Measurements from ENCODE around the gene RREB1. TPM values are rescaled to one million over a fixed set of nuclear protein-coding genes. Genes with fewer than 3 reads are reported as not detected.

RREB1 gene
- total RNA-seq, 5 donors from 2014 or later (not counting 1 experiment from before 2014, with no cell fraction given), result 38.1 to 50.1 (median 39.6) TPM

DNA sequence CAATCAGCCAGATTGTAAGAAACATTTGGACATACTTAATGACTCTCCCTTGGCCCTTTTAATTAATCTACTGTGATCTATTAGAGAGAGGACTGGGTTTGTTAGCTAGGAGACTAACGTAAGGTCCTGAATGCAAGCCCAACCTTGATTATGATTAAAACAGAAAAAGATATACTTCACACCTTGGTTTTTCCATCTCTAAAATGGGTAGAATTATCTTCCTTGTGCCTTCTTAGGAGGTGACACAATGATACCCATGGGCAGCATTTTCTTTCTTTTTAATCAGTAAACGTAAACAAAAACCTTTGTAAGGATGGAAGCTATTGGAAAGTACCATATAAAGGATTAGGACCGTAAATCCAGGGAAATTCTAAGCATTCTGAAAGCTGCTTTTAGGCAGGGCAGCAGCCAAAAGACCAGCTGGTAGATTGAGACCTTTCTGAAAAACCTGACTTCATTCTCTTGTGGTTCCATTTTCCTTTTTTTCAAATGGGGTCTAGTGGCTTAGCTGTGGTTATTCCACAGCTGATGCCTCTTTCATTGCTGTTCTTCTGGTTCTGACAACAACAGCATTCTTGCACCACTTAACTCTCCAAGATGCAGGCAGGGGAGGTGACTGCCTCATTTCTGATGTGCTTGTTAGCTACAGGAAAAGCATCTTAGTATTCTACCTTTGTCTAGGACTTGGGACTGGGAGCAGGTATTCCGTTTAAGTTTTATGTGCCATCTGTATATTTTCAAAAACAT lies 27.4 kb downstream of the RREB1 start:
- peak in 1 of 35 experiments; percentile 32 for DNase-seq
- peaks cover 9% of the 10 kb centered on the region for H3K36me3 Mint-ChIP-seq
- H3K27me3 Mint-ChIP-seq, result no peaks in the 10 kb centered on the region
- H3K27ac Mint-ChIP-seq, result peak overlapping the region; percentile 70 to 79
- no peaks in the 10 kb centered on the region for H3K36me3 ChIP-seq (ENCODE audit: control insufficient read depth in 2 of 2, extremely low read depth in 1 of 2, insufficient read depth in 1 of 2, low read length in 1 of 2)
- no peaks in the 10 kb centered on the region for H3K27me3 ChIP-seq (replicated peaks in 1 of 2; ENCODE audit: control insufficient read depth in 2 of 2, extremely low read depth in 1 of 2, insufficient read depth in 2 of 2, low read length in 1 of 2)
- no peaks in the 10 kb centered on the region for H3K9me3 ChIP-seq
- ChIA-PET POLR2A (interaction anchor here in 1 of 2 donors (0.6 to 1.3 kb wide), 4 partner anchors 21 to 548 kb away, joined by 3 to 5 read pairs (median 3); no protein-coding TSS in a partner anchor), CTCF (interaction anchor here in 1 of 2 donors (1.4 kb wide), 1 partner anchor 25 kb away, joined by 3 read pairs; no protein-coding TSS in a partner anchor)
- no peak overlapping the region for H3K4me3 Mint-ChIP-seq
- WGBS (ENCODE audit: insufficient coverage), result 83% methylated on average over 1 of the region's 4 CpGs
- H3K9me3 Mint-ChIP-seq, result no peaks in the 10 kb centered on the region
- no peak for ATAC-seq (replicated peaks in 1 of 4)
- H3K27ac ChIP-seq (ENCODE audit: low read length), result peak overlapping the region; percentile 6
- peaks cover 66 to 86% (median 81%) of the 10 kb centered on the region in 3 donors for H3K4me1 Mint-ChIP-seq
- no peak overlapping the region for H3K4me3 ChIP-seq (ENCODE audit: control insufficient read depth in 1 of 2, extremely low read depth in 1 of 2, low read length in 1 of 2)
- H3K4me1 ChIP-seq (ENCODE audit: control insufficient read depth in 1 of 2, extremely low read depth in 1 of 2, insufficient read depth in 2 of 2, low read length in 2 of 2), result peaks cover 30 to 66% of the 10 kb centered on the region in 2 experiments

DNA sequence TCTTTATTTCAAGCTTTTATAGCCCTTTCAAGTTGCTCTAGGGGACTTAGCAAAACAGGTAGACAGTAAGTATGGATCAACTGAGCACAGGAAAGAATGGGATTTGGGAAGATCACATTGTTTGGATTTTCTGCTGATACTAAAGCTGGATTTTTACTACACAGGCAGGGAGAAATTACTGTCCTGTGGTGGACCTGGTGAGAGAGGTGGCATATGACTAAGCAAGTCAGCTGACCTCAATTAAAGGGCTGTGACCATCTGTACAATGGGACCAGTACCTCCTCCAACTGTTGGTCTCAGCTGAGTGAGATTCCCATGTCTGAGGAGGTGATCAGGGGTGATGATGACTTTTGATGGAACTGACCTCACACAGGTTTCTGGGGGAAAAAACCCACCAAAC lies 28.0 kb downstream of the RREB1 start:
- peaks cover 7% of the 10 kb centered on the region for H3K36me3 Mint-ChIP-seq
- peak overlapping the region; percentile 70 to 79 for H3K27ac Mint-ChIP-seq
- Histone ChIP-seq H3K36me3 (ENCODE audit: control insufficient read depth in 2 of 2, extremely low read depth in 1 of 2, insufficient read depth in 1 of 2, low read length in 1 of 2) (no peaks in the 10 kb centered on the region), H3K27me3 (replicated peaks in 1 of 2; ENCODE audit: control insufficient read depth in 2 of 2, extremely low read depth in 1 of 2, insufficient read depth in 2 of 2, low read length in 1 of 2) (no peaks in the 10 kb centered on the region), H3K27ac (ENCODE audit: low read length) (peak overlapping the region; percentile 6), H3K9me3 (no peaks in the 10 kb centered on the region), H3K4me3 (ENCODE audit: control insufficient read depth in 1 of 2, extremely low read depth in 1 of 2, low read length in 1 of 2) (no peak overlapping the region), H3K4me1 (ENCODE audit: control insufficient read depth in 1 of 2, extremely low read depth in 1 of 2, insufficient read depth in 2 of 2, low read length in 2 of 2) (peaks cover 31 to 69% of the 10 kb centered on the region in 2 experiments)
- CTCF ChIA-PET, result interaction anchor here in 1 of 2 donors (0.6 to 1.4 kb wide), 2 partner anchors 24 to 25 kb away, joined by 3 read pairs; no protein-coding TSS in a partner anchor
- ATAC-seq (replicated peaks in 1 of 4), result no peak
- peaks cover 61 to 85% (median 82%) of the 10 kb centered on the region in 3 donors for H3K4me1 Mint-ChIP-seq
- DNase-seq, result no peak
- no peaks in the 10 kb centered on the region for H3K9me3 Mint-ChIP-seq
- no peaks in the 10 kb centered on the region for H3K27me3 Mint-ChIP-seq
- H3K4me3 Mint-ChIP-seq, result no peak overlapping the region
- POLR2A ChIA-PET, result interaction anchor here in 1 of 2 donors (0.6 to 1.3 kb wide), 4 partner anchors 22 to 549 kb away, joined by 3 to 5 read pairs (median 3); no protein-coding TSS in a partner anchor

DNA sequence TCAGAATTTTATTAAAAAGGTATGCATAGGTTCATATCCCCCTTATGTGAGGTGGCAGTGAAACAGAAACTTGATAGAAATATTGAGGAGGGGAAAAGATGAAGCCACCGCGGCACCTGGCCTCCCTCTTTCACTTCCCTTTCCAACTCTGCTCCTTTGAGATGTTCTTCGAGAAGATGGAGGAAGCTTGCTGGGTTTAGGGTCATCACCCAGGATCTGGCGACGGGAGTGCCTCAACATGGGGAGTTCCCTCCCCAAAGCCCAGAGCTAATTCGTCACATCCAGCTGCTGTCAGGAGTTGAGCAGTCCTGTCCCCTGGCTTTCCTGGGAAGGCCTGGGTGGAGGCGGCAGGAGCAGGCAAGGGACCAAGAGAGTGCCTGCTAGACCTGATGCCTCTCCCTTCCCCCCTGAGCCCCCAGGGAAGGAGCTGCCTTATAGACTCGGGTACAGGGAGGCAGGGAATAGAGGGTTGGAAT lies 29.1 kb downstream of the RREB1 start:
- 56% methylated on average over 5 of the region's 8 CpGs for WGBS (ENCODE audit: insufficient coverage)
- Mint-ChIP-seq H3K36me3 (peaks cover 7% of the 10 kb centered on the region), H3K4me3 (peak overlapping the region; percentile 70 to 77 (median 77)), H3K9me3 (no peaks in the 10 kb centered on the region), H3K4me1 (peaks cover 58 to 81% (median 79%) of the 10 kb centered on the region in 3 donors), H3K27me3 (no peaks in the 10 kb centered on the region), H3K27ac (peak overlapping the region; percentile 98 to 99)
- H3K4me3 ChIP-seq (ENCODE audit: control insufficient read depth in 1 of 2, extremely low read depth in 1 of 2, low read length in 1 of 2), result no peak overlapping the region
- peak overlapping the region; percentile 83 for H3K27ac ChIP-seq (ENCODE audit: low read length)
- peaks cover 39 to 69% of the 10 kb centered on the region in 2 experiments for H3K4me1 ChIP-seq (ENCODE audit: control insufficient read depth in 1 of 2, extremely low read depth in 1 of 2, insufficient read depth in 2 of 2, low read length in 2 of 2)
- ChIA-PET CTCF (interaction anchor here (0.7 to 1.9 kb wide), 3 partner anchors 13 to 50 kb away, joined by 4 to 7 read pairs (median 5); no protein-coding TSS in a partner anchor), POLR2A (interaction anchor here (0.5 to 1.8 kb wide), 4 partner anchors 22 to 73 kb away, joined by 3 to 15 read pairs (median 5); no protein-coding TSS in a partner anchor)
- DNase-seq, result no peak
- no peak for ATAC-seq (replicated peaks in 1 of 4)
- no peaks in the 10 kb centered on the region for H3K27me3 ChIP-seq (replicated peaks in 1 of 2; ENCODE audit: control insufficient read depth in 2 of 2, extremely low read depth in 1 of 2, insufficient read depth in 2 of 2, low read length in 1 of 2)
- no peaks in the 10 kb centered on the region for H3K36me3 ChIP-seq (ENCODE audit: control insufficient read depth in 2 of 2, extremely low read depth in 1 of 2, insufficient read depth in 1 of 2, low read length in 1 of 2)
- no peaks in the 10 kb centered on the region for H3K9me3 ChIP-seq

DNA sequence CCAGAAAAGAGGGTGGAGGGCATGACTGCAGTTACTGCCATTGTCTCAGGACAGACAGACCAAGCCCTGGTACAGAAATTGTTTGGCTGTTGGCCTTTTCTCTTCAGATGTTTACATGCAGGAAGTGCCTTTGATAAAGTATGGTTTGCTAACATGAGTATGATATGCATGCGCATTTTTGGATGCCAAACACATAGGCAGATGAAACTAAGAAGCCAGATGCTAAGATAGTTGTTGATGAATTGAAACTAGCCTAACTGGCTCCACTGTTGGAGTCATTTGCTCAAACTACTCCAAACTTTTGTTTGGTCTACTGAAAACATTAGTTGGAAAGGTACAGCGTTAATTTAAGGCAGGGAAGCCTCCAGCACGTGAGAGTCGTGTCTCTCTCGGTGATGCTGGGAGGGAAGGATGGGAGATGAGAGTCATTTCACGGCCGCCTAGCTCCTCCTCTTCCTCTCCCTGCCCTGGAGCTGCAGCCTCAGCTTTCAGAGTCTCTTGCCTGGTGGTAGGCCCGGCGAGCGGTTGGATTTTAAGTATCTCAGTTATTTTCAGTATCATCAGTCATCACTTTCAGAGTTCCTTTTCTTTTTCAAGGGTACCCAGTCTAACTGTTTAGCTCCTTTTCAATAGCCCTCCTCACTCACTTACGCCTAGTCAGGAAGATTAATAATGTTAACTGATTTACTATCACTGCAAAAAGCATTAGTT lies 29.7 kb downstream of the RREB1 start:
- Histone ChIP-seq H3K4me1 (ENCODE audit: control insufficient read depth in 1 of 2, extremely low read depth in 1 of 2, insufficient read depth in 2 of 2, low read length in 2 of 2) (peaks cover 44 to 65% of the 10 kb centered on the region in 2 experiments), H3K36me3 (ENCODE audit: control insufficient read depth in 2 of 2, extremely low read depth in 1 of 2, insufficient read depth in 1 of 2, low read length in 1 of 2) (no peaks in the 10 kb centered on the region), H3K27me3 (replicated peaks in 1 of 2; ENCODE audit: control insufficient read depth in 2 of 2, extremely low read depth in 1 of 2, insufficient read depth in 2 of 2, low read length in 1 of 2) (no peaks in the 10 kb centered on the region), H3K4me3 (ENCODE audit: control insufficient read depth in 1 of 2, extremely low read depth in 1 of 2, low read length in 1 of 2) (peak overlapping the region in 1 of 2 donors; percentile 31), H3K9me3 (no peaks in the 10 kb centered on the region), H3K27ac (ENCODE audit: low read length) (peak overlapping the region; percentile 83)
- Mint-ChIP-seq H3K4me1 (peaks cover 55 to 77% (median 74%) of the 10 kb centered on the region in 3 donors), H3K27me3 (no peaks in the 10 kb centered on the region), H3K4me3 (peak overlapping the region; percentile 70 to 77 (median 77)), H3K9me3 (no peaks in the 10 kb centered on the region), H3K27ac (peak overlapping the region; percentile 98 to 99), H3K36me3 (peaks cover 4% of the 10 kb centered on the region)
- ATAC-seq (replicated peaks in 1 of 4), result peak; percentile 67 to 75 (median 68)
- CTCF ChIA-PET, result interaction anchor here (0.7 to 1.9 kb wide), 6 partner anchors 8 to 64 kb away, joined by 4 to 7 read pairs (median 4); no protein-coding TSS in a partner anchor
- peak in 34 of 35 experiments; percentile 34 to 75 (median 54) for DNase-seq
- POLR2A ChIA-PET, result interaction anchor here (0.6 to 1.8 kb wide), 5 partner anchors 9 to 72 kb away, joined by 3 to 15 read pairs (median 6); no protein-coding TSS in a partner anchor
- 4% methylated on average over 4 of the region's 11 CpGs for WGBS (ENCODE audit: insufficient coverage)

DNA sequence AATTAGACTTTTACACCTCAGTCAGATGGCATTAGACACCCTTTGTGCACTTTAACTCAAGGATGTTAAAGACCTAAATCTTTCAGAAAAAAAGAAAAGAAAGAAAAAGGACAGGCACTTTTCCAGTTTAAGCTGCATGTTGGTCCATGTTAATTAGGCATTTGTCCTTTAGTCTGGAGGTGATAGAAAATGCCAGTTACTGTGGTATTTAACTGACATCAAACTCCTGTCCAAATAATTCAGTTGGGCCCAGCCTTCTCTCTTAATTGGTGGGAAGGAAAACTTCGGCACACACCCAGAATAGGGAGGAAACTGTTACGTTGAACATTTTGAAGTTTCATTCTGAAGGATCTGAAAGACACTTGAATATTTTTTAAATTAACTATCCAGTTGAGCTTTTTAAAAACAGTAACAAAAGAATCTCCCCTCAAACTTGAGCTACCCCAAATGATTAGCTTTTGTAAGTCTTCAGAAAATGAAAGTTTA lies 30.3 kb downstream of the RREB1 start:
- Histone ChIP-seq H3K9me3 (no peaks in the 10 kb centered on the region), H3K27ac (ENCODE audit: low read length) (peak overlapping the region; percentile 83), H3K4me3 (ENCODE audit: control insufficient read depth in 1 of 2, extremely low read depth in 1 of 2, low read length in 1 of 2) (no peak overlapping the region), H3K36me3 (ENCODE audit: control insufficient read depth in 2 of 2, extremely low read depth in 1 of 2, insufficient read depth in 1 of 2, low read length in 1 of 2) (no peaks in the 10 kb centered on the region), H3K4me1 (ENCODE audit: control insufficient read depth in 1 of 2, extremely low read depth in 1 of 2, insufficient read depth in 2 of 2, low read length in 2 of 2) (peaks cover 43 to 62% of the 10 kb centered on the region in 2 experiments), H3K27me3 (replicated peaks in 1 of 2; ENCODE audit: control insufficient read depth in 2 of 2, extremely low read depth in 1 of 2, insufficient read depth in 2 of 2, low read length in 1 of 2) (no peaks in the 10 kb centered on the region)
- H3K4me3 Mint-ChIP-seq, result peak overlapping the region; percentile 70 to 77 (median 77)
- CTCF ChIA-PET, result interaction anchor here (1.3 to 1.9 kb wide), 5 partner anchors 8 to 64 kb away, joined by 4 to 7 read pairs (median 4); no protein-coding TSS in a partner anchor
- H3K27me3 Mint-ChIP-seq, result no peaks in the 10 kb centered on the region
- H3K9me3 Mint-ChIP-seq, result no peaks in the 10 kb centered on the region
- H3K36me3 Mint-ChIP-seq, result no peaks in the 10 kb centered on the region
- peaks cover 55 to 77% (median 74%) of the 10 kb centered on the region in 3 donors for H3K4me1 Mint-ChIP-seq
- WGBS (ENCODE audit: insufficient coverage), result no CpG with 5 or more reads among the region's 2 CpGs
- peak overlapping the region; percentile 98 to 99 for H3K27ac Mint-ChIP-seq
- POLR2A ChIA-PET, result interaction anchor here (0.6 to 1.8 kb wide), 5 partner anchors 9 to 42 kb away, joined by 3 to 7 read pairs (median 5); no protein-coding TSS in a partner anchor
- ATAC-seq (replicated peaks in 1 of 4) (no peak), DNase-seq (no peak)

Measured in T-cell (primary cell).